KMS-11 (cell line): ENCODE results near the gene IL17RC.
A peak's percentile ranks its signal among the peaks of the same experiment; 100 is the strongest.

ENCODE experiments used
- H2AFZ ChIP-seq: fragments of 200-600 bp; sonication (generic); 2 replicates; pipeline ENCODE4 v1.6.1; 2016; ENCODE audit warnings: antibody characterized with exemption, mixed run types, low read depth
- H3K27ac ChIP-seq: fragments of 200-600 bp; sonication (generic); 2 replicates; pipeline ENCODE4 v1.6.1; 2016; ENCODE audit warnings: mild to moderate bottlenecking, mixed run types
- H3K27me3 ChIP-seq: fragments of 200-600 bp; sonication (generic); 2 replicates; pipeline ENCODE4 v1.6.1; 2017; ENCODE audit warnings: mild to moderate bottlenecking, low read depth, mixed run types, moderate library complexity; ENCODE audit not compliant: insufficient read depth
- H3K36me3 ChIP-seq: fragments of 200-600 bp; sonication (generic); 2 replicates; pipeline ENCODE4 v1.6.1; 2017; ENCODE audit warnings: mild to moderate bottlenecking, mixed run types; ENCODE audit not compliant: insufficient read depth
- H3K4me1 ChIP-seq: fragments of 200-600 bp; sonication (generic); 2 replicates; pipeline ENCODE4 v1.6.1; 2016; ENCODE audit warnings: mild to moderate bottlenecking, low read depth, mixed run types; ENCODE audit not compliant: poor library complexity, severe bottlenecking
- H3K4me2 ChIP-seq: fragments of 200-600 bp; sonication (generic); 2 replicates; pipeline ENCODE4 v1.7.0; 2016; ENCODE audit warnings: mild to moderate bottlenecking, mixed run types
- H3K4me3 ChIP-seq: fragments of 200-600 bp; sonication (generic); IDR thresholded peaks from 2 replicates; pipeline ENCODE4 v1.6.1; 2017; ENCODE audit warnings: low read depth, low read length, mixed read lengths; ENCODE audit not compliant: insufficient read depth
- H3K79me2 ChIP-seq: fragments of 200-600 bp; sonication (generic); 2 replicates; pipeline ENCODE4 v1.6.1; 2016; ENCODE audit warnings: low read depth, mixed run types; ENCODE audit not compliant: insufficient read depth
- H3K9ac ChIP-seq: fragments of 200-600 bp; sonication (generic); 2 replicates; pipeline ENCODE4 v1.6.1; 2016; ENCODE audit warnings: mild to moderate bottlenecking, mixed run types
- H4K20me1 ChIP-seq: fragments of 200-600 bp; sonication (generic); 2 replicates; pipeline ENCODE4 v1.6.1; 2016; ENCODE audit warnings: mild to moderate bottlenecking, mixed run types; ENCODE audit not compliant: insufficient read depth
- TF ChIP-seq, protein P1 (sequence below): fragments of 200-600 bp; sonication (generic); conservative IDR thresholded peaks from 2 replicates; pipeline ENCODE4 v1.6.1; 2017; ENCODE audit warnings: low read depth, mild to moderate bottlenecking, antibody characterized with exemption, low read length, moderate library complexity, mixed read lengths

Gene IL17RC

DNA sequence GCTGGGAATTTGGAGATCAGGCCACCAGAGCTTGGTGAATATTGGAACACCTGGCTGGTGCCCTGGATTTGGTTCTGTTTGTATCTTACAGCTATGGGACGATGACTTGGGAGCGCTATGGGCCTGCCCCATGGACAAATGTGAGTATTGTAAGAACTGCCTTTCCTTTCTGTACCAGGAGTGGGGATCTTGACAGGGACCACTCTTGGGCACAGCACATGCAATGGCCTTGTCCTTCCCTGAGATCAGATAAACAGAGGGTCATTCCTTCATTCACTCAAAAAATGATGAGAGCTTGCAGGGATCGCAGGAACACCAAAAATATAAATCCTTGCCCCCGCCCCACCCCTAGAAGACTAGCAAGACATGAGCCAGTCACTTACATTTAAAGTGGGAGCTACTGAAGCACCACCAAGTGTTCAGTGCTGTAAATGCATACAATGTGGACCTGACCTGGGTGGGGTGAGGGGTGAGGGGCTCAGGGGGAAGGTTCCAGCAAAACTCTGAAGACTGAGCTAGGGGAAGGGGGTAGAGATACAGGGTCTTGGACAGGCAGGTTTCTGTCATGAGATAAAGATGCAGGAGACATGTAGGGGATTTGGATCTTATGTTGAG, 14.0 kb downstream of the IL17RC start:
- Histone ChIP-seq H3K79me2 (no peaks in the 10 kb centered on the region; the same call in 1 of the 2 replicates), H2AFZ (no peak overlapping the region), H3K4me1 (peaks cover 20% of the 10 kb centered on the region), H3K27ac (no peak overlapping the region), H3K36me3 (no peaks in the 10 kb centered on the region), H3K9ac (no peak overlapping the region), H3K27me3 (no peaks in the 10 kb centered on the region), H4K20me1 (no peaks in the 10 kb centered on the region), H3K4me3 (no peak overlapping the region), H3K4me2 (no peak overlapping the region)
- TF ChIP-seq, protein P1, sequence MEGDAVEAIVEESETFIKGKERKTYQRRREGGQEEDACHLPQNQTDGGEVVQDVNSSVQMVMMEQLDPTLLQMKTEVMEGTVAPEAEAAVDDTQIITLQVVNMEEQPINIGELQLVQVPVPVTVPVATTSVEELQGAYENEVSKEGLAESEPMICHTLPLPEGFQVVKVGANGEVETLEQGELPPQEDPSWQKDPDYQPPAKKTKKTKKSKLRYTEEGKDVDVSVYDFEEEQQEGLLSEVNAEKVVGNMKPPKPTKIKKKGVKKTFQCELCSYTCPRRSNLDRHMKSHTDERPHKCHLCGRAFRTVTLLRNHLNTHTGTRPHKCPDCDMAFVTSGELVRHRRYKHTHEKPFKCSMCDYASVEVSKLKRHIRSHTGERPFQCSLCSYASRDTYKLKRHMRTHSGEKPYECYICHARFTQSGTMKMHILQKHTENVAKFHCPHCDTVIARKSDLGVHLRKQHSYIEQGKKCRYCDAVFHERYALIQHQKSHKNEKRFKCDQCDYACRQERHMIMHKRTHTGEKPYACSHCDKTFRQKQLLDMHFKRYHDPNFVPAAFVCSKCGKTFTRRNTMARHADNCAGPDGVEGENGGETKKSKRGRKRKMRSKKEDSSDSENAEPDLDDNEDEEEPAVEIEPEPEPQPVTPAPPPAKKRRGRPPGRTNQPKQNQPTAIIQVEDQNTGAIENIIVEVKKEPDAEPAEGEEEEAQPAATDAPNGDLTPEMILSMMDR, result peak; percentile 13; the same call in 1 of the 2 replicates

DNA sequence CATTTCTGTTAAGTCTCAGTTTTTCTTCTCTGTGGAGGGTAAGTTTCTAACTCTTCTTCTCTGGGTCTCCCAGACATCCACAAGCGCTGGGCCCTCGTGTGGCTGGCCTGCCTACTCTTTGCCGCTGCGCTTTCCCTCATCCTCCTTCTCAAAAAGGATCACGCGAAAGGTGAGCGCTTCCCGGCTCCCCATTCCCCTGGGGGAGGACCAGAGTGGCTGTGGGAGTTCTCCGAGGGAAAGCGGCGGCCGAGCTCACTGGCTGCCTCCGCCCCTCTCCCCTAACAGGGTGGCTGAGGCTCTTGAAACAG, 15.6 kb downstream of the IL17RC start:
- Histone ChIP-seq H4K20me1 (no peaks in the 10 kb centered on the region), H2AFZ (peak overlapping the region; percentile 66), H3K27ac (peak overlapping the region; percentile 85), H3K4me2 (peak overlapping the region; percentile 63), H3K4me1 (peaks cover 20% of the 10 kb centered on the region), H3K27me3 (no peaks in the 10 kb centered on the region), H3K36me3 (no peaks in the 10 kb centered on the region), H3K9ac (peak overlapping the region; percentile 83; the same call in 1 of the 2 replicates), H3K79me2 (no peaks in the 10 kb centered on the region; the same call in 1 of the 2 replicates), H3K4me3 (peak overlapping the region; percentile 63)
- TF ChIP-seq, protein P1, result no peak

DNA sequence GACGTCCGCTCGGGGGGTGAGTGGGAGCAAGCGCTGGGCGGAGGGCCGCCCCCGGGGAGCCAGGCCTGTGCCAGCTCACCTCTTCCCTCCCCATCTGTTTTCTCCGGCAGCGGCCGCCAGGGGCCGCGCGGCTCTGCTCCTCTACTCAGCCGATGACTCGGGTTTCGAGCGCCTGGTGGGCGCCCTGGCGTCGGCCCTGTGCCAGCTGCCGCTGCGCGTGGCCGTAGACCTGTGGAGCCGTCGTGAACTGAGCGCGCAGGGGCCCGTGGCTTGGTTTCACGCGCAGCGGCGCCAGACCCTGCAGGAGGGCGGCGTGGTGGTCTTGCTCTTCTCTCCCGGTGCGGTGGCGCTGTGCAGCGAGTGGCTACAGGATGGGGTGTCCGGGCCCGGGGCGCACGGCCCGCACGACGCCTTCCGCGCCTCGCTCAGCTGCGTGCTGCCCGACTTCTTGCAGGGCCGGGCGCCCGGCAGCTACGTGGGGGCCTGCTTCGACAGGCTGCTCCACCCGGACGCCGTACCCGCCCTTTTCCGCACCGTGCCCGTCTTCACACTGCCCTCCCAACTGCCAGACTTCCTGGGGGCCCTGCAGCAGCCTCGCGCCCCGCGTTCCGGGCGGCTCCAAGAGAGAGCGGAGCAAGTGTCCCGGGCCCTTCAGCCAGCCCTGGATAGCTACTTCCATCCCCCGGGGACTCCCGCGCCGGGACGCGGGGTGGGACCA, 16.1 kb downstream of the IL17RC start:
- Histone ChIP-seq H3K79me2 (no peaks in the 10 kb centered on the region; the same call in 1 of the 2 replicates), H4K20me1 (no peaks in the 10 kb centered on the region), H2AFZ (peak overlapping the region; percentile 66), H3K4me3 (peak overlapping the region; percentile 63), H3K4me2 (peak overlapping the region; percentile 63), H3K27ac (peak overlapping the region; percentile 85), H3K27me3 (no peaks in the 10 kb centered on the region), H3K4me1 (peaks cover 20% of the 10 kb centered on the region), H3K36me3 (no peaks in the 10 kb centered on the region), H3K9ac (peak overlapping the region; percentile 83)
- TF ChIP-seq, protein P1, result peak; percentile 51

DNA sequence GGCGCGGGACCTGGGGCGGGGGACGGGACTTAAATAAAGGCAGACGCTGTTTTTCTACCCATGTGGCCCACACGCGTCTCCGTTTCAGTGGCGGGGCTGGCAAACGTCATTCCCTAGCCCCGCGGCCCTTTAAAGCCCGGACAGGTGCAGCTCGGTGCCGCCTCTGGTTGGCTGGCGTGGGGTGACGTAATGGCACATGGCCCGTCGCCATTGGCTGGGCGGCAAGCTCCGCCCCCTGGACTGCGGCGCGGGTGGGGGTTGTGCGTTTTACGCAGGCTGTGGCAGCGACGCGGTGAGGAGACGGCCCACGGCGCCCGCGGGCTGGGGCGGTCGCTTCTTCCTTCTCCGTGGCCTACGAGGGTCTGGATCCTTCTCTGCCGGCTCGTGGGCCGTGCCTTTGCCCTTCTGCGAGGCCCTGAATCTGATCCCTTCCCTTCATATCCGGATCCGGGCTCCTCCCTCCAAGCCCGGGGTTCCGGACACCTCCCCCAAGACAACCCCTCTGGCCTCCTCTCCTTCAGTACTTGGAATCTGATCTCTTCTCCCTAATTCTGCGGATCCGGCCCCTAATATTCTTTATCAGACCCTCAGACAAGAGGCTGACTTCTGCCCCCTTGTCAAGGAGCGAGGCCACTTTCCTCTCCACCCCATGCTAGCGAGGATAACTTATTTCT, 16.8 kb downstream of the IL17RC start, which contains the start of gene CRELD1:
CRELD1 (plus strand) TSS at position 274 of the 674 bp plus-strand sequence. CDS start 605 bp downstream, outside the sequence.
- H3K4me2 ChIP-seq, result peak within 1 kb of the TSS; percentile 78
- H3K4me3 ChIP-seq, result peak within 1 kb of the TSS; percentile 63
- peaks cover 20% of the 10 kb centered on the region for H3K4me1 ChIP-seq
- H3K27ac ChIP-seq, result peak within 1 kb of the TSS; percentile 85
- H2AFZ ChIP-seq, result peak within 1 kb of the TSS; percentile 66
- H3K9ac ChIP-seq, result peak within 1 kb of the TSS; percentile 83
- no peaks in the 10 kb centered on the region for H3K27me3 ChIP-seq
- H3K79me2 ChIP-seq, result no peaks in the 10 kb centered on the region; the same call in 1 of the 2 replicates
- no peaks in the 10 kb centered on the region for H3K36me3 ChIP-seq
- TF ChIP-seq, protein P1, result no peak
- H4K20me1 ChIP-seq, result no peaks in the 10 kb centered on the region
